Stimulated activated CD8-positive, alpha-beta memory T cell treated with anti-CD3 and anti-CD28 coated beads, Interleukin-15, amount 100 ng/mL, for 1 hour (primary cell): Measurements from ENCODE around the gene TMOD3.
"Not testable (repeated sequence)": the region's sequence is repeated elsewhere in the genome, so short reads cannot be mapped to it uniquely, and the experiment has no call there.

ENCODE experiments used
- DNase-seq: peaks from one replicate; pipeline ENCODE4 v3.0.0-alpha.2; 2020; ENCODE audit warnings: low read depth

Gene TMOD3

GRCh38 chr15:51864408-51865056 lies 35.1 kb downstream of the TMOD3 start:
- DNase-seq, result no peak

- no peak for DNase-seq
Observed at GRCh38 chr15:51865317-51865716, 35.9 kb downstream of the TMOD3 start.

GRCh38 chr15:51866161-51866560 lies 36.7 kb downstream of the TMOD3 start:
- no peak for DNase-seq

GRCh38 chr15:51866751-51867150 lies 37.3 kb downstream of the TMOD3 start:
- no peak for DNase-seq

- no peak for DNase-seq
Observed at GRCh38 chr15:51869060-51869421, 39.6 kb downstream of the TMOD3 start.

GRCh38 chr15:51870774-51871173 lies 41.3 kb downstream of the TMOD3 start:
- no peak for DNase-seq

- no peak for DNase-seq
Observed at GRCh38 chr15:51874751-51875644, 45.5 kb downstream of the TMOD3 start.

GRCh38 chr15:51876169-51876568 lies 46.7 kb downstream of the TMOD3 start:
- no peak for DNase-seq

- DNase-seq, result no peak
Observed at GRCh38 chr15:51878446-51879386, 49.3 kb downstream of the TMOD3 start.

- no peak for DNase-seq
Observed at GRCh38 chr15:51879555-51879954, 50.1 kb downstream of the TMOD3 start.

GRCh38 chr15:51883271-51883837 lies 53.9 kb downstream of the TMOD3 start:
- no peak for DNase-seq

- no peak for DNase-seq
Observed at GRCh38 chr15:51884041-51884440, 54.6 kb downstream of the TMOD3 start.

- DNase-seq, result no peak
Observed at GRCh38 chr15:51884517-51885236, 55.2 kb downstream of the TMOD3 start.

GRCh38 chr15:51885758-51886157 lies 56.3 kb downstream of the TMOD3 start:
- not testable (repeated sequence) for DNase-seq

- no peak for DNase-seq
Observed at GRCh38 chr15:51887887-51888592, 58.6 kb downstream of the TMOD3 start.

- no peak for DNase-seq
Observed at GRCh38 chr15:51888593-51889195, 59.2 kb downstream of the TMOD3 start.

GRCh38 chr15:51889486-51889885 lies 60.0 kb downstream of the TMOD3 start:
- DNase-seq, result no peak

GRCh38 chr15:51904421-51904820 lies 75.0 kb downstream of the TMOD3 start:
- no peak for DNase-seq

- DNase-seq, result no peak
Observed at GRCh38 chr15:51904931-51905330, 75.5 kb downstream of the TMOD3 start.

GRCh38 chr15:51907136-51907862 lies 77.8 kb downstream of the TMOD3 start:
- DNase-seq, result no peak
